Activated CD8-positive, alpha-beta T cell treated with anti-CD3 and anti-CD28 coated beads, Interleukin-2, amount 10 ng/mL, durations not matched to agents 7 days and 5 days (primary cell): Measurements from ENCODE around the gene TMEM63A. TPM values are rescaled to one million over a fixed set of nuclear protein-coding genes. Genes with fewer than 3 reads are reported as not detected.
A peak's percentile ranks its signal among the peaks of the same experiment; 100 is the strongest.

Source experiments
- ATAC-seq: fragments of 150-1000 bp; cut with Tn5 transposase; one replicate; pipeline ENCODE4 v1.10.0; 2021; ENCODE audit warnings: moderate library complexity
- CTCF ChIA-PET: fragments of 350-600 bp; sonication (Branson Sonifier 250); formaldehyde crosslinking; loops from one replicate; lab custom pipeline; 2021; ENCODE audit warnings: antibody characterized with exemption; lab: Charles Lee
- POLR2A ChIA-PET: fragments of 350-600 bp; sonication (Branson Sonifier 250); formaldehyde crosslinking; loops from one replicate; lab custom pipeline; 2021; ENCODE audit warnings: antibody characterized with exemption; lab: Charles Lee
- DNase-seq: peaks from one replicate; pipeline ENCODE4 v3.0.0-alpha.2; 2020
- H3K27ac Mint-ChIP-seq: one replicate; pipeline ENCODE4 v1.8.0; 2021; ENCODE audit warnings: mild to moderate bottlenecking, mixed read lengths
- H3K27me3 Mint-ChIP-seq: one replicate; pipeline ENCODE4 v1.8.0; 2021; ENCODE audit warnings: low read depth, mixed read lengths
- H3K36me3 Mint-ChIP-seq: one replicate; pipeline ENCODE4 v1.8.0; 2021; ENCODE audit warnings: low read depth, mixed read lengths
- H3K4me1 Mint-ChIP-seq: one replicate; pipeline ENCODE4 v1.8.0; 2021; ENCODE audit warnings: low read depth, mixed read lengths
- H3K4me3 Mint-ChIP-seq: one replicate; pipeline ENCODE4 v1.8.0; 2021; ENCODE audit warnings: mild to moderate bottlenecking, mixed read lengths
- H3K9me3 Mint-ChIP-seq: one replicate; pipeline ENCODE4 v1.8.0; 2022; ENCODE audit warnings: mixed read lengths; ENCODE audit not compliant: insufficient read depth
- total RNA-seq, 2 experiments: library from RNA; stranded (reverse); gene quantifications; one replicate each; pipeline ENCODE4 v1.2.3, GENCODE V29; 2021

The TMEM63A gene
- total RNA-seq, 2 experiments from 2014 or later: 83.5 to 85.8 TPM

GRCh38 chr1:225875044-225875815, 7.0 kb downstream of the TMEM63A start:
- ATAC-seq: no peak
- DNase-seq: no peak
- ChIA-PET CTCF (no interaction called here), POLR2A (no interaction called here)
- Mint-ChIP-seq H3K27ac (no peak overlapping the region), H3K27me3 (no peaks in the 10 kb centered on the region), H3K4me1 (peaks cover 69% of the 10 kb centered on the region), H3K4me3 (no peak overlapping the region), H3K36me3 (peaks cover 70% of the 10 kb centered on the region), H3K9me3 (no peaks in the 10 kb centered on the region)

- Mint-ChIP-seq H3K9me3 (no peaks in the 10 kb centered on the region), H3K36me3 (peaks cover 66% of the 10 kb centered on the region), H3K27ac (no peak overlapping the region), H3K27me3 (no peaks in the 10 kb centered on the region), H3K4me1 (peaks cover 61% of the 10 kb centered on the region), H3K4me3 (no peak overlapping the region)
- ATAC-seq: no peak
- ChIA-PET POLR2A (interaction anchor here (0.5 to 0.8 kb wide), 2 partner anchors 9 to 68 kb away, joined by 3 read pairs; no protein-coding TSS in a partner anchor), CTCF (no interaction called here)
- no peak for DNase-seq
These were observed 7.7 kb downstream of the TMEM63A start for GRCh38 chr1:225874431-225874830.

GRCh38 chr1:225873281-225873850, 8.8 kb downstream of the TMEM63A start:
- H3K27ac Mint-ChIP-seq: no peak overlapping the region
- ChIA-PET POLR2A (interaction anchor here (0.8 kb wide), 1 partner anchor 10 kb away, joined by 3 read pairs; no protein-coding TSS in a partner anchor), CTCF (interaction anchor here (1.0 kb wide), 1 partner anchor 95 kb away, joined by 3 read pairs; the partner anchor contains the start of gene SRP9)
- no peak for DNase-seq
- no peak for ATAC-seq
- no peaks in the 10 kb centered on the region for H3K27me3 Mint-ChIP-seq
- no peaks in the 10 kb centered on the region for H3K9me3 Mint-ChIP-seq
- H3K4me1 Mint-ChIP-seq: peaks cover 53% of the 10 kb centered on the region
- H3K36me3 Mint-ChIP-seq: peaks cover 68% of the 10 kb centered on the region
- H3K4me3 Mint-ChIP-seq: no peak overlapping the region

GRCh38 chr1:225872075-225872430, 10.1 kb downstream of the TMEM63A start:
- Mint-ChIP-seq H3K4me3 (no peak overlapping the region), H3K27me3 (no peaks in the 10 kb centered on the region), H3K27ac (peak overlapping the region; percentile 43), H3K9me3 (no peaks in the 10 kb centered on the region), H3K4me1 (peaks cover 53% of the 10 kb centered on the region), H3K36me3 (peaks cover 69% of the 10 kb centered on the region)
- CTCF ChIA-PET: interaction anchor here (0.5 to 1.5 kb wide), 4 partner anchors 10 to 1551 kb away, joined by 3 to 4 read pairs (median 3); partner anchors contain the start of gene TMEM63A
- POLR2A ChIA-PET: interaction anchor here (1.3 to 1.5 kb wide), 2 partner anchors 10 to 94 kb away, joined by 5 read pairs; partner anchors contain the start of genes SRP9 and TMEM63A
- DNase-seq (no peak), ATAC-seq (no peak)

GRCh38 chr1:225871359-225872074, 10.7 kb downstream of the TMEM63A start:
- H3K27me3 Mint-ChIP-seq: no peaks in the 10 kb centered on the region
- POLR2A ChIA-PET: interaction anchor here (1.3 to 1.5 kb wide), 2 partner anchors 10 to 93 kb away, joined by 5 read pairs; partner anchors contain the start of genes SRP9 and TMEM63A
- H3K9me3 Mint-ChIP-seq: no peaks in the 10 kb centered on the region
- ATAC-seq (no peak), DNase-seq (no peak)
- H3K4me3 Mint-ChIP-seq: no peak overlapping the region
- peak overlapping the region; percentile 43 for H3K27ac Mint-ChIP-seq
- CTCF ChIA-PET: interaction anchor here (0.5 to 2.1 kb wide), 6 partner anchors 9 to 1551 kb away, joined by 3 to 6 read pairs (median 4); partner anchors contain the start of gene TMEM63A
- H3K36me3 Mint-ChIP-seq: peaks cover 72% of the 10 kb centered on the region
- peaks cover 56% of the 10 kb centered on the region for H3K4me1 Mint-ChIP-seq

- H3K36me3 Mint-ChIP-seq: peaks cover 73% of the 10 kb centered on the region
- POLR2A ChIA-PET: no interaction called here
- H3K27ac Mint-ChIP-seq: no peak overlapping the region
- CTCF ChIA-PET: interaction anchor here (1.0 to 2.1 kb wide), 4 partner anchors 10 to 41 kb away, joined by 3 to 6 read pairs (median 4); partner anchors contain the start of gene TMEM63A
- DNase-seq: no peak
- ATAC-seq: no peak
- peaks cover 56% of the 10 kb centered on the region for H3K4me1 Mint-ChIP-seq
- no peak overlapping the region for H3K4me3 Mint-ChIP-seq
- no peaks in the 10 kb centered on the region for H3K9me3 Mint-ChIP-seq
- H3K27me3 Mint-ChIP-seq: no peaks in the 10 kb centered on the region
These were observed 11.3 kb downstream of the TMEM63A start for GRCh38 chr1:225870911-225871310.

- ChIA-PET CTCF (no interaction called here), POLR2A (no interaction called here)
- Mint-ChIP-seq H3K4me1 (peaks cover 62% of the 10 kb centered on the region), H3K27me3 (no peaks in the 10 kb centered on the region), H3K4me3 (no peak overlapping the region), H3K36me3 (peaks cover 78% of the 10 kb centered on the region), H3K9me3 (no peaks in the 10 kb centered on the region), H3K27ac (no peak overlapping the region)
- ATAC-seq (no peak), DNase-seq (no peak)
These were observed 13.4 kb downstream of the TMEM63A start for GRCh38 chr1:225868631-225869330.

- CTCF ChIA-PET: interaction anchor here (1.0 to 2.4 kb wide), 3 partner anchors 14 to 43 kb away, joined by 4 to 9 read pairs (median 7); partner anchors contain the start of gene TMEM63A
- peaks cover 78% of the 10 kb centered on the region for H3K36me3 Mint-ChIP-seq
- ATAC-seq (no peak), DNase-seq (no peak)
- POLR2A ChIA-PET: interaction anchor here (0.6 to 1.5 kb wide), 3 partner anchors 15 to 90 kb away, joined by 3 to 4 read pairs (median 3); partner anchors contain the start of genes SRP9 and TMEM63A
- no peaks in the 10 kb centered on the region for H3K9me3 Mint-ChIP-seq
- peak overlapping the region; percentile 76 for H3K27ac Mint-ChIP-seq
- no peaks in the 10 kb centered on the region for H3K27me3 Mint-ChIP-seq
- H3K4me3 Mint-ChIP-seq: peak overlapping the region; percentile 38
- H3K4me1 Mint-ChIP-seq: peaks cover 52% of the 10 kb centered on the region
These were observed 15.2 kb downstream of the TMEM63A start for GRCh38 chr1:225866981-225867380.

- ChIA-PET CTCF (interaction anchor here (1.0 to 2.4 kb wide), 3 partner anchors 15 to 44 kb away, joined by 4 to 9 read pairs (median 7); partner anchors contain the start of gene TMEM63A), POLR2A (interaction anchor here (1.2 to 1.5 kb wide), 4 partner anchors 14 to 89 kb away, joined by 3 to 5 read pairs (median 4); partner anchors contain the start of genes SRP9 and TMEM63A)
- DNase-seq (peak; percentile 78), ATAC-seq (peak; percentile 93)
- peaks cover 78% of the 10 kb centered on the region for H3K36me3 Mint-ChIP-seq
- peak overlapping the region; percentile 76 for H3K27ac Mint-ChIP-seq
- H3K4me3 Mint-ChIP-seq: peak overlapping the region; percentile 38
- no peaks in the 10 kb centered on the region for H3K9me3 Mint-ChIP-seq
- H3K27me3 Mint-ChIP-seq: no peaks in the 10 kb centered on the region
- H3K4me1 Mint-ChIP-seq: peaks cover 45% of the 10 kb centered on the region
These were observed 15.9 kb downstream of the TMEM63A start for GRCh38 chr1:225866061-225866837.

GRCh38 chr1:225865514-225865913, 16.7 kb downstream of the TMEM63A start:
- H3K4me1 Mint-ChIP-seq: peaks cover 43% of the 10 kb centered on the region
- H3K27me3 Mint-ChIP-seq: no peaks in the 10 kb centered on the region
- H3K9me3 Mint-ChIP-seq: no peaks in the 10 kb centered on the region
- peaks cover 78% of the 10 kb centered on the region for H3K36me3 Mint-ChIP-seq
- ATAC-seq: peak; percentile 20
- H3K27ac Mint-ChIP-seq: peak overlapping the region; percentile 76
- H3K4me3 Mint-ChIP-seq: peak overlapping the region; percentile 12
- CTCF ChIA-PET: interaction anchor here (2.2 to 2.4 kb wide), 2 partner anchors 16 to 17 kb away, joined by 7 to 9 read pairs; partner anchors contain the start of gene TMEM63A
- DNase-seq: no peak
- POLR2A ChIA-PET: interaction anchor here (0.5 to 1.4 kb wide), 3 partner anchors 15 to 321 kb away, joined by 3 to 5 read pairs (median 4); no protein-coding TSS in a partner anchor
